GM19240 (cell line): ENCODE results near the gene TRAIP.
"Not testable (repeated sequence)": the region's sequence is repeated elsewhere in the genome, so short reads cannot be mapped to it uniquely, and the experiment has no call there.

Source experiments
- DNase-seq: peaks from one replicate; pipeline ENCODE4 v3.0.0; 2011; ENCODE audit warnings: low spot score; ENCODE audit not compliant: insufficient read length

TRAIP gene

DNA sequence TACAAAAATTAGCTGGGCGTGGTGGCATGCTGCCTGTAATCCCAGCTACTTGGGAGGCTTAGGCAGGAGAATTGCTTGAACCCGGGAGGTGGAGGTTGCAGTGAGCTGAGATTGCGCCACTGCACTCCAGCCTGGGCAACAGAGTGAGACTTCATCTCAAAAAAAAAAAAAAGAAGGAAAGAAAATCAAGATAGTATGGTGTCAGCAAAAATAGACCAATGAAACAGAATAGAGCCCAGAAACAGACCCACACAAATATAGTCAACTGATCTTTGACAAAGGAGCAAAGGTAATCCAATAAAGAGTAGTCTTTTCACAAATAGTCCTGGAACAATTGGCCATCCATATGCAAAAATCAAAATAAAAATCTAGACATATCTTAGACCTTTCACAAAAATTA, 33.2 kb downstream of the TRAIP start:
- DNase-seq, result not testable (repeated sequence)

DNA sequence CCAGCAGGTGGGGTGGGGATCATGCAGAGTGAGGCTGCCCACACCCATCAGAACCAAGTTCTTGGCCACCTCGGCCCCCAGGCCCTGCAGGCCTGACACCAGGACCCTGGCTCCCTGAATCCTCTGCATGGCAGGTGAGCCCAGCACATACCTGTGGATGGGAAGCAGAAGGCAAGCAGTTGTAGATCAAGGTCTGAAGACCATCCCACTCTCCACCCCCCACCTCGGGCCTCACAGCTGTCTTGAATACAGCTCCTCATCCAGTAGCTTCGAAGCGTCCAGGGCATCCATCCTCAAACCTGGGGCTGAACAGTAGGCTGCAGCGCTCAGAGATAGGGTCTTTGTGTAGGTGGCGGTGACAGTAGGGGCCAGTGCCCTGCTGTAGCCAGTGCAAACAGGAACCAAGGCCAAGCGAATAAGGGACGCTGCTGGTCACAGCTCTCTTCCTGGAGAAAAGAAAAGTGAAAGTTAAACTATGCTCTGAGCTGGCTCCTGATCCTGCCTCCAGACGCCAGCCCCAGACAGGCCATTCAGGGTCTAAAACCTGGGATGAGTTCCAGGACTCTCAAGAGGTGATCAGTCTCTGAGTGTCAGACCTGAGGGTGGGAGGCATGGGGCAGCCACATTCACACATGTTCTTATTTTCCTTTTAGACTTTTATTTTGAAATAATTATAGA, 42.7 kb downstream of the TRAIP start, which contains the start of gene UBA7:
Gene UBA7, minus strand, starts transcription at position 457 of the 678 bp plus-strand sequence. Its CDS starts 166 bp downstream, at position 291.
- peak; percentile 52 for DNase-seq

DNA sequence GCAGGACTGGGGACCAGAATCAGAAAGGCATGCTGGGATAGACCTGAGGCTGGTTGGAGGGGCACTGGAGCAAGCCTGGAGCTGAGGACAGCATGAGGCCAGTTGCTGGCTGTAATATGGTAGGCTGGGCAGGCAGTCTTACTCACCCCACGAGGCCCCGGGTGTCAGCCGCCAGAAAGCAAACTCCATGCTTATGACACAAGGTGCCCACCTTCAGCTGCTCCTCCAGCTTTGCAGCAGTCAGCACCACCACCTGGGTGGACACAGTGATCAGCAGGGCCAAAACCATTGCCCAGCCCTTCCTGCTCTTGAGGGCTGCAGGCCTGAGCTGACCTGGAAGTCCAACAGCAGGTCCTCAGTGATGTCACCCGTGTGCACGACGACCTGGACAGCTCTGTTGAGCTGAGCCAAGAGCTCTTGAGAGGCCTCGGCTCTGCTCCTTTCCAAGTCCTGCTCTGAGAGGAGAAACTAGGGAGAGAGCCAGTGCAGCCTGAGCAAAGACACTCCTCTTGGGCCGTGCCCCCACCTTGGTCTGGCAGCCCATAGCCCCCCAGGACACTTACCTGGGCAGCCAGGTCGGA, 43.4 kb downstream of the TRAIP start:
- DNase-seq, result no peak

DNA sequence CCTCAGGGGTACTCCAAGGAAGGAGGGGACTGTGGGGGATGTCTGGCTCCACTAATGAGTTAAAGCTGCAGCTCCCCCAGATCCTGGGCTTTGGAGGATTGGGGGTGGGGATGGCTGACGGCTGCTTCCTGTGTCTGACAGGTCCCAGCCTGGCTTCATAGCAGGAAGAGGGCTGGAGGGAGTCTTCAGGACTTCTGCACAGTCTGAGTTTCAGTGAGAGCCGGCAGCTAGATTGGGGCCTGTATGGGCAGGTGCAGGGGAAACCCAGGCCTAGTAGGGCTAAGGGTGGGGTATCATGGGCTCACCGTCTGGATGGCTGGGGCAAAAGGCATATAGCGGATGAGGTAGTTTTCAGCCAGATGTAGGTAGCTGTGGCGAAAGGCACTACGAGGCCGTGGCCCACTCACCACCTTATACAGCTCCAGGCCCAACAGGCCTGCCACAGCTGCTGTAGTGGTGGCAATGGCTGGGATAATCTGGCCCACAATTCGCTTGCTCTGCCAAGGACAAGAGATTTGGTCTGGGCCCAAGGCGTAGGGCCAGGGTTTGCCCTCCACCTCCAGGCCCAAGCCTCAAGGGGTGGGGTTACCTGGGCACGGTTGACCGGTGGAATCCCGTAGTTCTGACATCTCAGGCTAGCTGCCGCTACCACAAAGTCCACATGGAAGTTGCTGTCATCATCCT, 48.8 kb downstream of the TRAIP start:
- DNase-seq, result no peak

- no peak for DNase-seq
These were observed 49.5 kb downstream of the TRAIP start for GRCh38 chr3:49806850-49807249.

GRCh38 chr3:49805897-49806701, 50.3 kb downstream of the TRAIP start:
- no peak for DNase-seq

DNA sequence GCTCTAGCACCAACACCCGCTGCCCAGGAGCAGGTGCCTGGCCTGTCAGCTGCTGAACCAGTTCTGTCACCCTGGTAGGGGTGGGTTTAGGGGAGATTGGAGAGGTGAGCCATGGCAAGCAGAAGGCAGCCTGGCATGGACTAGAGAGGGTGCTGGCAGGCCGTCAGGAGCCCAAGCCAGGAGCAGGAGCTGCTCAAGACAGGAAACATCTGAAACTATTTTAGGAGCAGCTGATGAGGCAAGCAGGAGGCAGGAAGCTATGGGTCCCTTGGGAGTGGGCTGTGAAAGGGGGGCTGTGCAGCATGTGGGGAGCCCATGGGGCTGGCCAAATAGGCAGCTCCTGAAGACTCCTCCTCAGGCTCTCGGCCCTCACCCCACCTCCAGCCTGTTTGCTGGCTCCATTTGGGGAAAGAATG, 51.0 kb downstream of the TRAIP start:
- DNase-seq, result no peak

GRCh38 chr3:49804141-49805041, 52.0 kb downstream of the TRAIP start:
- no peak for DNase-seq

DNA sequence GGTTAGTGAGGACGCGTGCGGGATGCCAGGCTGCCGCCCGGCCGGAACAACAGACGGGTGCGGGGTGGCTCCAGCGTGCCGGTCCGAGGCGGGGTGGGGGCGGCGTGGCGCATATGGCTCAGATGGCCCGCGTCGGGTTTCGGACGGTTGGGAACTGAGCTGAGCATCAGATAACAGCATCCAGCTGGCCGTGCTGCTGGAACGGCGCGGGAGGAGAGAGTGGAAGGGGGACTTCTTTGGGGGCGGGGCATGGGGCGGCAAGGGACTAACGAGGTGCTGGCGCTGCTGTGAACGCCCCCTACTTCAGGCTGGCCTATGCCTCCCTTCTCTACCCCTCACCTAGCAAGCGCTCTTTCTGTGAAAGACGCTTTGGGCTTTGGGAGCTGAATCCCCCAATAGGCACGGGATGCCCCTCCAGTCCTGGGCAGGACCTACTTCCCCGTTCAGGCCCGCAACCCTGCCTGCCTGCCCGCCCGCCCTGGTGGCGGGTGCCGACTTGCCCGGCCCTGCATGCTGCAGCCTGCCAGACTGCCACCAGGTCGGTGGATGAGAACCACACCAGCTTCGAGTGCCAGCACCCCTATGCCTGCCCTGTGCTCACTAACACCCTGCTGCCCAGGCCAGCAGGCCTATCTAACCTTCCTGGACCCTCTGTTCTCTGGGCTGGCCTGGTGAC, 52.8 kb downstream of the TRAIP start:
- no peak for DNase-seq

GRCh38 chr3:49802719-49803464, 53.5 kb downstream of the TRAIP start, which contains the start of gene INKA1:
INKA1 (plus strand) TSS chr3:49803261; CDS start chr3:49803393, 132 bp downstream.
- peak; percentile 87 for DNase-seq

DNA sequence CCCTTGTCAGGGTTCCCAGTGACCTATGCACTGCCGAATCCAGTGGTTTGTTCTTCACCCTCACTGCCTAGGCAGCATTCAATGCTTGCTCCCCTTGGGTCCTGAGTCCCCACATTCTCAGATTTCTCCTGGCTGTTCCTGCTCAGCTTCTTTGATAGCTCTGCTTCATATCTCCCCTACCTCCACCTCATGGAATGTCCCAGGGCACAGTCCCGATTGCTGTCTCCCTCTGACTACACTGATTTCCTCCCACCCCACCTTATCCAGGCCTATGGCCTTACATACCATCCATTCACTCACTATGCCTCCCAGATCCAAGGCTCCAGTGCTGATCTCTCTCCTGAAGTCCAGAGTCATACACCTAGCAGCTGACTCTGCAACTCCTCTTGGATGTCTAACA, 55.2 kb downstream of the TRAIP start:
- no peak for DNase-seq

- DNase-seq, result no peak
These were observed 56.6 kb downstream of the TRAIP start, which contains the start of gene CDHR4 for GRCh38 chr3:49799761-49800160. CDHR4 (minus strand) TSS chr3:49799873; CDS start chr3:49799812, 61 bp downstream.

DNA sequence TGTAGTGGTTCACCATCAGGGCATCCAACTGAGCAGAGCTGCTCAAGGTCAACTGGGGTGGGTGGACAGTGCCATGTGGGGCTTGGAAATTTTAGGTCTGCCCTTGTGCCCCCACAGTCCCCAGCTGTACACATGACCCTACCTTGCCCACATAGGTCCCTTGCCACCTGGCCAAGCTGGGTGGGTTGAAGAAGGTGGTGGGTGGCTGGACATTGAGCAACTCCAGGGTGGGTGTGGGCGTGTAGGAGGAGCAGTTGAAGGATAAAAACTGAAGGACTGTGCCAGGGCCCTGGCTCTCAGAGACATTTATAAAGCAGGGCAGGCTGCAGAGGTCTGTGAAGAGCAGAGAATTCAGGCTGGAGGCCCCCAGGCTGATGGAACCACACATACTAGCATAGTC, 57.3 kb downstream of the TRAIP start:
- no peak for DNase-seq

- no peak for DNase-seq
These were observed 61.1 kb downstream of the TRAIP start for GRCh38 chr3:49794926-49795905.

- DNase-seq, result no peak
These were observed 61.9 kb downstream of the TRAIP start for GRCh38 chr3:49794431-49794830.

DNA sequence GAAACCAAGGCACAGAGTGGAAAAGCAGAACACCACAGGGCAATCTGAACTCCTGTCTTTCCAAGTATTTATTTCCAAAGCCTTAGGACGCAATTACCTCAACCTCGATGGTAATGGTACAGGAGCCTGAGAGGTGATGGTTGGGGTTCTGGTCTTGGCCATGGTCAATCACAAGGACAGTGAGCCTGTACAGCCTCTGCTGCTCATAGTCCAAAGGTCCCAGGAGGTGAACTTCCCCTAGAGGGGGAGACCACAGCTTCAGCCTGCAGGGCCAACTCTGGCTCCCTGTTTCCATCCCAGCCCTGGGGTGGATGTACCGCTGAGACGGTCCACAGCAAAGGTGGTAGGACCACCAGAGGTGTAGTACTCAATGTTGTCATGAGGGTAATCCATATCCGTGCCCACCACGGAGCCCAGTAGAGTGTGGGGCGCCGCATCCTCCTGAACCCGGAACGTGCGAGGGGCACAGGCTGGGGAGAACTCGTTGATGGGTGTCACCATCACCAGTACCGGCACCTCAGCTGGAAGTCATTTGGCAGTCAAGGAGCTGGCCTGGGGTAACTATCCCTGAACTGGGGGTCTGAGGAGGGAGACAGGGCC, 62.8 kb downstream of the TRAIP start:
- DNase-seq, result no peak

- DNase-seq, result no peak
These were observed 63.8 kb downstream of the TRAIP start for GRCh38 chr3:49792371-49793150.
